SH-SY5Y (cell line): Measurements from ENCODE around the gene SLC22A8.

Source experiments
- GATA2 ChIP-seq: IDR thresholded peaks from 2 replicates; pipeline ENCODE4 v1.6.1; 2011; ENCODE audit warnings: mild to moderate bottlenecking, low read depth, low read length
- GATA3 ChIP-seq: IDR thresholded peaks from 2 replicates; pipeline ENCODE4 v1.6.1; 2011; ENCODE audit warnings: low read depth, mild to moderate bottlenecking, low read length, moderate library complexity

GRCh38 chr11:62957147-62957546 lies 58.5 kb downstream of the SLC22A8 start:
- no peak for TF ChIP-seq GATA2
- TF ChIP-seq GATA3, result no peak
